Osteoblast (primary cell): Measurements from ENCODE around the gene C12orf57. TPM values are rescaled to one million over a fixed set of nuclear protein-coding genes. Genes with fewer than 3 reads are reported as not detected.

Source experiments
- DNase-seq: peaks from one replicate; pipeline ENCODE4 v3.0.0; 2011; ENCODE audit warnings: low spot score, mixed read lengths; ENCODE audit not compliant: insufficient read length; ENCODE audit errors: missing footprints
- H2AFZ ChIP-seq: 2 replicates; pipeline ENCODE4 v1.6.0; 2011; ENCODE audit warnings: mild to moderate bottlenecking, low read length
- H3K27ac ChIP-seq: 2 replicates; pipeline ENCODE4 v1.5.1; 2011; ENCODE audit warnings: mild to moderate bottlenecking, low read depth, low read length, moderate library complexity
- H3K27me3 ChIP-seq: 2 replicates; pipeline ENCODE4 v1.6.0; 2012; ENCODE audit warnings: mild to moderate bottlenecking, control low read depth, inconsistent platforms, low read length, moderate library complexity; ENCODE audit not compliant: insufficient read depth
- H3K36me3 ChIP-seq: 2 replicates; pipeline ENCODE4 v1.5.1; 2011; ENCODE audit warnings: mild to moderate bottlenecking, low read length, control low read depth, moderate library complexity; ENCODE audit not compliant: insufficient read depth
- H3K4me1 ChIP-seq: 2 replicates; pipeline ENCODE4 v1.5.1; 2011; ENCODE audit warnings: mild to moderate bottlenecking, low read length, control low read depth, moderate library complexity; ENCODE audit not compliant: insufficient read depth
- H3K4me2 ChIP-seq: 2 replicates; pipeline ENCODE4 v1.6.0; 2011; ENCODE audit warnings: mild to moderate bottlenecking, low read length; ENCODE audit not compliant: insufficient read depth
- H3K4me3 ChIP-seq: fragments of 200-600 bp; sonication (generic); 3 replicates; pipeline ENCODE4 v1.5.1; 2012; ENCODE audit warnings: mild to moderate bottlenecking, low read length, inconsistent platforms; ENCODE audit not compliant: insufficient read depth
- H3K79me2 ChIP-seq: 2 replicates; pipeline ENCODE4 v1.6.0; 2012; ENCODE audit warnings: mild to moderate bottlenecking, low read length, control low read depth, inconsistent platforms; ENCODE audit not compliant: insufficient read depth
- H3K9me3 ChIP-seq: 2 replicates; pipeline ENCODE4 v1.5.1; 2011; ENCODE audit warnings: low read depth, low read length, control low read depth
- H4K20me1 ChIP-seq: 2 replicates; pipeline ENCODE4 v1.6.0; 2012; ENCODE audit warnings: mild to moderate bottlenecking, low read length, control low read depth; ENCODE audit not compliant: insufficient read depth
- CTCF ChIP-seq: IDR thresholded peaks from 2 replicates; pipeline ENCODE4 v1.5.1; 2011; ENCODE audit warnings: mild to moderate bottlenecking, low read depth, low read length, moderate library complexity; ENCODE audit errors: extremely low read depth
- total RNA-seq: library from RNA; depleted of rRNA; stranded (reverse); fragments of >200 nt; gene quantifications from 2 replicates; pipeline ENCODE4 v1.2.3, GENCODE V29; 2012

C12orf57 gene
- total RNA-seq, 1 donor: 81.4 TPM

- Histone ChIP-seq H3K79me2 (peaks cover 41% of the 10 kb centered on the region), H3K9me3 (no peaks in the 10 kb centered on the region), H3K4me1 (peaks cover 20% of the 10 kb centered on the region), H3K27ac (no peak overlapping the region), H4K20me1 (peaks cover 4% of the 10 kb centered on the region), H3K27me3 (no peaks in the 10 kb centered on the region), H2AFZ (no peak overlapping the region), H3K4me3 (no peak overlapping the region), H3K4me2 (no peak overlapping the region), H3K36me3 (peaks cover 46% of the 10 kb centered on the region)
- no peak for TF ChIP-seq CTCF
- DNase-seq: no peak
These were observed 22.5 kb downstream of the C12orf57 start for GRCh38 chr12:6966351-6966750.

- Histone ChIP-seq H3K9me3 (no peaks in the 10 kb centered on the region), H3K27me3 (no peaks in the 10 kb centered on the region), H3K4me2 (no peak overlapping the region), H3K36me3 (peaks cover 46% of the 10 kb centered on the region), H3K4me3 (no peak overlapping the region), H2AFZ (no peak overlapping the region), H4K20me1 (peaks cover 4% of the 10 kb centered on the region), H3K4me1 (peaks cover 16% of the 10 kb centered on the region), H3K79me2 (peaks cover 55% of the 10 kb centered on the region), H3K27ac (no peak overlapping the region)
- no peak for DNase-seq
- TF ChIP-seq CTCF: no peak
These were observed 23.9 kb downstream of the C12orf57 start for GRCh38 chr12:6967651-6968100.

GRCh38 chr12:6968426-6968825 lies 24.6 kb downstream of the C12orf57 start:
- no peak overlapping the region for H2AFZ ChIP-seq
- no peaks in the 10 kb centered on the region for H3K27me3 ChIP-seq
- H4K20me1 ChIP-seq: peaks cover 4% of the 10 kb centered on the region
- peaks cover 16% of the 10 kb centered on the region for H3K4me1 ChIP-seq
- H3K4me3 ChIP-seq: no peak overlapping the region
- DNase-seq: no peak
- peak overlapping the region; percentile 94 for H3K4me2 ChIP-seq
- no peaks in the 10 kb centered on the region for H3K9me3 ChIP-seq
- peaks cover 46% of the 10 kb centered on the region for H3K36me3 ChIP-seq
- peak overlapping the region; percentile 2 for H3K27ac ChIP-seq
- TF ChIP-seq CTCF: no peak
- H3K79me2 ChIP-seq: peaks cover 59% of the 10 kb centered on the region

- DNase-seq: no peak
- peaks cover 54% of the 10 kb centered on the region for H3K36me3 ChIP-seq
- H3K4me1 ChIP-seq: peaks cover 16% of the 10 kb centered on the region
- H3K9me3 ChIP-seq: no peaks in the 10 kb centered on the region
- peak overlapping the region; percentile 100 for H3K4me3 ChIP-seq
- H4K20me1 ChIP-seq: peaks cover 4% of the 10 kb centered on the region
- peak overlapping the region; percentile 96 for H3K27ac ChIP-seq
- peak overlapping the region; percentile 82 for H2AFZ ChIP-seq
- H3K79me2 ChIP-seq: peaks cover 59% of the 10 kb centered on the region
- no peak for TF ChIP-seq CTCF
- H3K4me2 ChIP-seq: peak overlapping the region; percentile 94
- H3K27me3 ChIP-seq: no peaks in the 10 kb centered on the region
These were observed 26.3 kb downstream of the C12orf57 start for GRCh38 chr12:6970096-6970527.
